K562 (cell line): Measurements from ENCODE around the gene COL7A1. TPM values are rescaled to one million over a fixed set of nuclear protein-coding genes. Genes with fewer than 3 reads are reported as not detected.

ENCODE experiments used
- ATAC-seq: fragments of 200-7000 bp; cut with Tn5 transposase; 3 replicates; pipeline ENCODE4 v1.9.1; 2020; ENCODE audit warnings: moderate library complexity
- BruUV-seq: library from RNA; stranded (reverse); fragments of 400-500 nt; replicated peaks from 2 replicates; lab custom pipeline; 2021; lab: Mats Ljungman, UMichigan
- CTCF ChIA-PET: fragments of 300-600 bp; formaldehyde crosslinking; extraction: SDS; loops from one replicate; lab custom pipeline; 2021; ENCODE audit warnings: low intra/inter-chr PET ratio; lab: Yijun Ruan, JAX
- POLR2A ChIA-PET: fragments of 300-600, 350-650 bp; sonication (Branson Sonifier 250); formaldehyde crosslinking; extraction: SDS; loops from one replicate; lab custom pipeline; 2021; ENCODE audit warnings: antibody characterized with exemption, inconsistent platforms; lab: Yijun Ruan, JAX
- DNase-seq, 4 experiments: peaks; one replicate each; pipeline versions ENCODE4 v3.0.0 to v3.0.0-alpha.2; 2011 to 2018; ENCODE audit warnings: low spot score in 3 of 4, mixed read lengths in 3 of 4; ENCODE audit errors: extremely low read depth in 1 of 4
- FAIRE-seq: peaks from 2 replicates; lab custom pipeline; 2011; peaks lifted over from hg19 to GRCh38; lab: Jason Lieb, UNC
- H2AFZ ChIP-seq: 2 replicates; pipeline ENCODE4 v1.6.0; 2011; ENCODE audit warnings: low read depth, low read length, control low read depth, inconsistent platforms
- H3K27ac ChIP-seq: fragments of 200-600 bp; 3 replicates; pipeline ENCODE4 v1.8.0; 2011; ENCODE audit warnings: low read depth, mild to moderate bottlenecking, control low read depth, inconsistent platforms, low read length, moderate library complexity, mixed read lengths; ENCODE audit errors: extremely low read depth
- H3K27me3 ChIP-seq, 2 experiments: fragments of 300-600 bp in 1 of 2; 2 replicates in 1 of 2; 3 replicates in 1 of 2; pipeline versions ENCODE4 v1.6.0 to v1.8.0; 2011; ENCODE audit warnings: inconsistent platforms in 2 of 2, low read length in 2 of 2, mild to moderate bottlenecking in 1 of 2, mixed read lengths in 1 of 2, moderate library complexity in 1 of 2; ENCODE audit not compliant: control insufficient read depth in 2 of 2, insufficient read depth in 2 of 2
- H3K36me3 ChIP-seq: fragments of 300-600 bp; 3 replicates; pipeline ENCODE4 v1.8.0; 2011; ENCODE audit warnings: mild to moderate bottlenecking, low read length, inconsistent platforms; ENCODE audit not compliant: control insufficient read depth, insufficient read depth
- H3K4me1 ChIP-seq, 2 experiments: fragments of 200-600 bp in 1 of 2; replicated peaks in 1 of 2; 2 replicates in 1 of 2; 3 replicates in 1 of 2; pipeline versions ENCODE4 v1.5.1 to v1.8.0; 2011; ENCODE audit warnings: inconsistent platforms in 2 of 2, low read length in 2 of 2, mild to moderate bottlenecking in 1 of 2, mixed read lengths in 1 of 2, moderate library complexity in 1 of 2; ENCODE audit not compliant: control insufficient read depth in 2 of 2, insufficient read depth in 2 of 2
- H3K4me2 ChIP-seq: 2 replicates; pipeline ENCODE4 v1.6.1; 2011; ENCODE audit warnings: low read length, control low read depth, inconsistent platforms, mixed read lengths; ENCODE audit not compliant: insufficient read depth
- H3K4me3 ChIP-seq: fragments of 200-600 bp; sonication (generic), shearing (Covaris generic); 2 replicates; pipeline ENCODE4 v1.5.1; 2016; ENCODE audit warnings: control low read depth, inconsistent platforms
- H3K79me2 ChIP-seq: fragments of 200-600 bp; 3 replicates; pipeline ENCODE4 v1.8.0; 2011; ENCODE audit warnings: low read length, inconsistent platforms; ENCODE audit not compliant: control insufficient read depth, insufficient read depth
- H3K9ac ChIP-seq, 2 experiments: 2 replicates each; pipeline versions ENCODE4 v1.6.0 to v1.6.1; 2011; ENCODE audit warnings: low read depth in 2 of 2, low read length in 2 of 2, control low read depth in 1 of 2, inconsistent platforms in 1 of 2, mild to moderate bottlenecking in 1 of 2, mixed read lengths in 1 of 2; ENCODE audit not compliant: insufficient read depth in 1 of 2
- H3K9me1 ChIP-seq: one replicate; pipeline ENCODE4 v1.6.0; 2011; ENCODE audit warnings: inconsistent platforms, mild to moderate bottlenecking, low read length, moderate library complexity; ENCODE audit not compliant: control insufficient read depth, insufficient read depth
- H3K9me3 ChIP-seq: replicated peaks from 2 replicates; pipeline ENCODE4 v1.5.1; 2011; ENCODE audit warnings: low read depth, low read length, inconsistent platforms; ENCODE audit not compliant: control insufficient read depth, insufficient read depth
- H4K20me1 ChIP-seq: replicated peaks from 2 replicates; pipeline ENCODE4 v1.6.1; 2011; ENCODE audit warnings: low read length, inconsistent platforms, mixed read lengths; ENCODE audit not compliant: control insufficient read depth, insufficient read depth
- EP400 ChIP-seq: fragments of 450-650 bp; IDR thresholded peaks from 2 replicates; pipeline ENCODE4 v1.6.1; 2017; ENCODE audit warnings: antibody characterized with exemption, mild to moderate bottlenecking, moderate library complexity
- PURB ChIP-seq: sonication (generic); formaldehyde crosslinking; IDR thresholded peaks from 2 replicates; pipeline ENCODE4 v1.9.0; 2021; ENCODE audit warnings: low read depth, mild to moderate bottlenecking, missing genetic modification reagents
- whole genome bisulfite sequencing: fragments of 100-300 bp; shearing (Covaris generic); methylation state at CpG from one replicate; pipeline ENCODE4 v1.1.6; 2016; ENCODE audit warnings: low coverage, mixed read lengths; ENCODE audit not compliant: insufficient coverage; ENCODE audit errors: missing lambda C conversion rate; 5-methylcytosine and 5-hydroxymethylcytosine counted together
- in situ Hi-C: fragments of 300-500 bp; cut with MboI; formaldehyde crosslinking; loops from 4 replicates; pipeline ENCODE4 v1.15.0; 2018; ENCODE audit warnings: inconsistent platforms, mixed read lengths
- intact Hi-C: fragments of 100-400 bp; cut with micrococcal nuclease; formaldehyde crosslinking; loops from 2 replicates; pipeline ENCODE4 v1.14.2; 2022
- polyA plus RNA-seq, 8 experiments: library from polyadenylated mRNA; depleted of rRNA in 4 of 8; stranded (reverse) in 5 of 8; unstranded in 3 of 8; fragments of >200 nt; fragmentation: Nextera tagmentation in 2 of 8; fragmentation: Illumina TruSeq in 1 of 8; extraction: Ambion mirVana in 2 of 8; extraction: Trizol in 1 of 8; gene quantifications; 2 replicates each; pipeline versions ENCODE4 v1.2.1 to v1.2.3, GENCODE V29; 2011 to 2014; ENCODE audit warnings: inconsistent platforms in 1 of 8, missing spikeins in 1 of 8
- total RNA-seq, 7 experiments: library from RNA; depleted of rRNA in 6 of 7; stranded (reverse); fragments of >200 nt in 6 of 7; fragmentation: Illumina TruSeq in 2 of 7; extraction: Trizol in 2 of 7; gene quantifications; 2 replicates each; pipeline versions ENCODE4 v1.2.1 to v1.2.3, GENCODE V29; 2011 to 2021; ENCODE audit warnings: low replicate concordance in 1 of 7
- TF ChIP-seq, protein P1 (sequence below): IDR thresholded peaks from 2 replicates; pipeline ENCODE4 v1.6.1; 2011; ENCODE audit warnings: borderline replicate concordance, low read depth, mild to moderate bottlenecking, moderate library complexity, low read length; ENCODE audit not compliant: insufficient read depth, poor library complexity, severe bottlenecking
- TF ChIP-seq, protein P2 (sequence below): fragments of 200-800 bp; sonication (Bioruptor generic); IDR thresholded peaks from 2 replicates; pipeline ENCODE4 v1.6.1; 2017; ENCODE audit warnings: missing genetic modification characterization, missing compliant biosample characterization

COL7A1 gene
- total and polyA plus RNA-seq, 9 of the 15 experiments (the other 6 are each of a cell fraction or from before 2014, with no cell fraction given): 0.09 to 0.66 (median 0.35) TPM; not detected in 3

DNA sequence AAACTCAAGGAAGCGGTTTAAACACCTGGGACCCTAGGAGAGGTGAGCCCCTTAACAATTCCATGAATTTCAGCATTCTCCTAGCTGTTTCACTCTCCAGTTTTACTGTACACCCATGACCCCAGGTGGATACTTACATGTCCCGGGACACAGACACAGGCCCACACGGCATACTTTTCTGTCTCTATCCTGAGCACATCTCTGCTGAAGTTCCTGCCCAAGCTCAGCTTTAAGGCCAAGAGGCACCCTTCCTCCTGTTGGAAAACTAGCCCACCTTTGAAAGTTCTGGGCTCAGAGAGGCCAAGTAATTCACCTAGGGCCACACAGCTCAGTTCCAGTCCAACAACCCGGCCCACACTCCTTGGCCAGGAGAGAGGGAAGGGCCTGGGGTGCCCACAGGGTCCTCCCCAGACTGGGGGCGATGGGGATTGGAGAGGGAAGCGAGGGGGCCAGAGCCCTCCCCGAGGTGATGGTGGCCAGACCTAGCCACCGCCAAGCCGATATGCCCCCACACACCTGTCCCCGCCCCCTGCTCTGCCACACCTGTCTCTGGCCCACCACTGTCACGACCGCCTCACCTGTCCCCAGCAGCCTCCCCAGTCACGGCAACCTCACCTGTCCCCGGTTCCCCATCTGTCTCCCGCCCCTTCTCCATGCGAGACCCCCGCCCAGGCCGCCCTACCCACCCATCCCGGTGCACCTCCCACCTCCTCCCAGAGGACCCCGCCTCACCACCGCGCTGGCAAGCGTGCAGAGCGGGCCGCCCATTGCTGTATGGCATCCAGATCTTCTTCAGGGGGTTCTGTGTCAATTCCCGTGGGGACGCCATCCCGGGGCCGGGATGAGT is 39.0 kb downstream of the COL7A1 start (continued):
- TF ChIP-seq, protein P1, sequence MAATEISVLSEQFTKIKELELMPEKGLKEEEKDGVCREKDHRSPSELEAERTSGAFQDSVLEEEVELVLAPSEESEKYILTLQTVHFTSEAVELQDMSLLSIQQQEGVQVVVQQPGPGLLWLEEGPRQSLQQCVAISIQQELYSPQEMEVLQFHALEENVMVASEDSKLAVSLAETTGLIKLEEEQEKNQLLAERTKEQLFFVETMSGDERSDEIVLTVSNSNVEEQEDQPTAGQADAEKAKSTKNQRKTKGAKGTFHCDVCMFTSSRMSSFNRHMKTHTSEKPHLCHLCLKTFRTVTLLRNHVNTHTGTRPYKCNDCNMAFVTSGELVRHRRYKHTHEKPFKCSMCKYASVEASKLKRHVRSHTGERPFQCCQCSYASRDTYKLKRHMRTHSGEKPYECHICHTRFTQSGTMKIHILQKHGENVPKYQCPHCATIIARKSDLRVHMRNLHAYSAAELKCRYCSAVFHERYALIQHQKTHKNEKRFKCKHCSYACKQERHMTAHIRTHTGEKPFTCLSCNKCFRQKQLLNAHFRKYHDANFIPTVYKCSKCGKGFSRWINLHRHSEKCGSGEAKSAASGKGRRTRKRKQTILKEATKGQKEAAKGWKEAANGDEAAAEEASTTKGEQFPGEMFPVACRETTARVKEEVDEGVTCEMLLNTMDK: no peak

DNA sequence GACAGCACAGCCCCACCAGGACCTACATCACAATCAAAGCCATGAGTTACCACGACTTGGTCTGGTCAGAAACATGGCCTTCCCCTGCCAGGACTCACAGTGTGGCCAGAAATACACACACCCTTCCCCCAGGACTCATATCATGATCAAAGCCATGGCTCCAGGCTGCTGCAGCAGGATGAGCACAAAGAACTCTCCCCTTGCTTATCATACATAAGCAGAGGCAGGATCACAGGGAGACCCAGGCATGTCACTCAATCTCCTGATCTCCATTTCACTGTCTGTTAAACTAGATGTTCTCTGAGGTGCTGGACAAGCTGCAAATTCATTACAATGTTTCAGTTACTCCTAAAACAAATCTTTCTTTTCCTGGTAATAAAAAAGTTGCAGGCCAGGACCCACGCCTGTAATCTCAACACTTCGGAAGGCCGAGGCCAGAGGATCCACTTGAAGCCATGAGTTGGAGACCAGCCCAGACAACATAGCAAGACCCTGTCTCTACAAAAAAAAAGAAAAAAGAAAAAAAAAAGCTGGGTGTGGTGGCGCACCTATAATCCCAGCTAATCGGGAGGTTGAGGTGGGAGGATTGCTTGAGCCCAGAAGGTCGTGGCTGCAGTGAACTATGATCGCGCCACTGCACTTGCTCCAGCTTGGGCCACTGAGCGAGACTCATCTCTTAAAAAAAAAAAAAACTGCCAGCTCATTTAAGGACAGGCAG is 39.7 kb downstream of the COL7A1 start:
- WGBS: 6% methylated on average over 8 of the region's 10 CpGs
- H3K79me2 ChIP-seq: peaks cover 53% of the 10 kb centered on the region
- peaks cover 27% of the 10 kb centered on the region; the same call in 2 of the 3 replicates for H3K36me3 ChIP-seq
- peak overlapping the region; percentile 69 for H3K27ac ChIP-seq
- in situ Hi-C loops (loop anchor here (5.0 kb wide), 1 partner anchor 88 kb away; a partner anchor contains a TSS), intact Hi-C loops (loop anchor here (1.0 to 10.0 kb wide), 4 partner anchors 82 to 281 kb away; partner anchors contain the start of genes ATRIP and SLC26A6)
- peak overlapping the region; percentile 61 for H3K4me3 ChIP-seq
- H2AFZ ChIP-seq: no peak overlapping the region; the same call in 1 of the 2 replicates
- H4K20me1 ChIP-seq: peaks cover 6% of the 10 kb centered on the region; the same call in 1 of the 2 replicates
- FAIRE-seq (peak; percentile 100), DNase-seq (peak; percentile 52 to 90 (median 66)), ATAC-seq (peak; percentile 64)
- BruUV-seq: no TSS peak
- CTCF ChIA-PET: no interaction called here
- peaks cover 11% of the 10 kb centered on the region for H3K9me1 ChIP-seq
- H3K9ac ChIP-seq: peak overlapping the region; percentile 68 to 71; a peak in 3 of 4 replicates
- peak overlapping the region; percentile 84 for H3K4me2 ChIP-seq
- peaks cover 40 to 49% of the 10 kb centered on the region in 2 experiments for H3K4me1 ChIP-seq
- H3K27me3 ChIP-seq: no peaks in the 10 kb centered on the region
- H3K9me3 ChIP-seq: no peaks in the 10 kb centered on the region
- POLR2A ChIA-PET: no interaction called here
- TF ChIP-seq, protein P2, sequence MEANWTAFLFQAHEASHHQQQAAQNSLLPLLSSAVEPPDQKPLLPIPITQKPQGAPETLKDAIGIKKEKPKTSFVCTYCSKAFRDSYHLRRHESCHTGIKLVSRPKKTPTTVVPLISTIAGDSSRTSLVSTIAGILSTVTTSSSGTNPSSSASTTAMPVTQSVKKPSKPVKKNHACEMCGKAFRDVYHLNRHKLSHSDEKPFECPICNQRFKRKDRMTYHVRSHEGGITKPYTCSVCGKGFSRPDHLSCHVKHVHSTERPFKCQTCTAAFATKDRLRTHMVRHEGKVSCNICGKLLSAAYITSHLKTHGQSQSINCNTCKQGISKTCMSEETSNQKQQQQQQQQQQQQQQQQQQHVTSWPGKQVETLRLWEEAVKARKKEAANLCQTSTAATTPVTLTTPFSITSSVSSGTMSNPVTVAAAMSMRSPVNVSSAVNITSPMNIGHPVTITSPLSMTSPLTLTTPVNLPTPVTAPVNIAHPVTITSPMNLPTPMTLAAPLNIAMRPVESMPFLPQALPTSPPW (CRISPR knock-in tag): no peak; the same call in 1 of the 2 replicates
- no peak for TF ChIP-seq PURB
- TF ChIP-seq EP400: peak; percentile 37; the same call in 1 of the 2 replicates
